Hippocampal formation (tissue), 2 donors: Measurements from ENCODE around the gene CHPF.

Source experiments
- DNase-seq, 2 donors: peaks; one replicate each; lab custom pipeline; 2025; lab: John Stamatoyannopoulos, UW

Gene CHPF

GRCh38 chr2:219496247-219496824 lies 47.3 kb downstream of the CHPF start:
- no peak for DNase-seq

GRCh38 chr2:219495531-219496122 lies 48.0 kb downstream of the CHPF start:
- DNase-seq, result peak; percentile 38 to 49

GRCh38 chr2:219494952-219495530 lies 48.6 kb downstream of the CHPF start:
- no peak for DNase-seq

- no peak for DNase-seq
Observed at GRCh38 chr2:219493086-219493485, 50.5 kb downstream of the CHPF start.

GRCh38 chr2:219492575-219492974 lies 51.0 kb downstream of the CHPF start:
- no peak for DNase-seq

- no peak for DNase-seq
Observed at GRCh38 chr2:219491278-219491963, 52.2 kb downstream of the CHPF start.

DNA sequence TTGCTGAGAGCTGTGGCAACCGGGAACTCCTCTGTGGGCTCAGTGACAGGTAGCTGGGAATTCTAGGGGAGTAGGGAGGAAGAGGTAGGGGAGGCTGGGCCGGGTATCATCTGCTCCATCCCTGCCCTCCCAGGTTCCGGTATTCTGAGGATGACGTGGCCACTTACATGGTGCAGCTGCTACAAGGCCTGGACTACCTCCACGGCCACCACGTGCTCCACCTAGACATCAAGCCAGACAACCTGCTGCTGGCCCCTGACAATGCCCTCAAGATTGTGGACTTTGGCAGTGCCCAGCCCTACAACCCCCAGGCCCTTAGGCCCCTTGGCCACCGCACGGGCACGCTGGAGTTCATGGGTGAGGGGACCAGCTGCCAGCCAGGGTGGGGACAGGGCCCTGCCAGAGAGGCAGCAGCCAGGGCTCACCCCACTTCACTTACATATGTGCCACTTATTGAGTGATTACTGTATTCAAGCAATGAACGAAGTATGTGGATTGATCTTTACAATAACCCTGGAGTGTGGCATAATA lies 52.9 kb downstream of the CHPF start:
- no peak for DNase-seq

DNA sequence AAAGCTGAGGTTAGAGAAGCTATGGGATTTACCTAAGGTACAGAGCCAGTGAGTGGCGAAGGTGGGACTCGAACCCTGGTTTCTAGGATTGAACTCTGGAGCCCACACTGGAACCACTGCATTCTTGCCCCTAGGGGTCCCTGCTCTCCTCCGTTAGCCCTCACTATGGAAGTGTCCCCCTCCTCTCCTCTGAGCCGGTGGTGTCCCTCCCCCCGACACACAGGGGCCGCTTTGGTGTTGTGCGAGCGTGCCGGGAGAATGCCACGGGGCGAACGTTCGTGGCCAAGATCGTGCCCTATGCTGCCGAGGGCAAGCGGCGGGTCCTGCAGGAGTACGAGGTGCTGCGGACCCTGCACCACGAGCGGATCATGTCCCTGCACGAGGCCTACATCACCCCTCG lies 53.4 kb downstream of the CHPF start:
- DNase-seq, result no peak

DNA sequence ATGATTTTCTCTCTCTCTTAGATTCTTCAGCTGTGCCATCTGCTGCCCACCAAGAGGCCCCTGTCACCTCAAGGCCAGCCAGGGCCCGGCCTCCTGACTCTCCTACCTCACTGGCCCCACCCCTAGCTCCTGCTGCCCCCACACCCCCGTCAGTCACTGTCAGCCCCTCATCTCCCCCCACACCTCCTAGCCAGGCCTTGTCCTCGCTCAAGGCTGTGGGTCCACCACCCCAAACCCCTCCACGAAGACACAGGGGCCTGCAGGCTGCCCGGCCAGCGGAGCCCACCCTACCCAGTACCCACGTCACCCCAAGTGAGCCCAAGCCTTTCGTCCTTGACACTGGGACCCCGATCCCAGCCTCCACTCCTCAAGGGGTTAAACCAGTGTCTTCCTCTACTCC lies 54.3 kb downstream of the CHPF start:
- DNase-seq, result no peak
